Measurements from ENCODE around the gene APOBR. TPM values are rescaled to one million over a fixed set of nuclear protein-coding genes. Genes with fewer than 3 reads are reported as not detected.
"Not testable (repeated sequence)": the region's sequence is repeated elsewhere in the genome, so short reads cannot be mapped to it uniquely, and the experiment has no call there.

The APOBR gene
- total and polyA plus RNA-seq, 12 donors: 0.11 to 18.2 (median 2.5) TPM

DNA sequence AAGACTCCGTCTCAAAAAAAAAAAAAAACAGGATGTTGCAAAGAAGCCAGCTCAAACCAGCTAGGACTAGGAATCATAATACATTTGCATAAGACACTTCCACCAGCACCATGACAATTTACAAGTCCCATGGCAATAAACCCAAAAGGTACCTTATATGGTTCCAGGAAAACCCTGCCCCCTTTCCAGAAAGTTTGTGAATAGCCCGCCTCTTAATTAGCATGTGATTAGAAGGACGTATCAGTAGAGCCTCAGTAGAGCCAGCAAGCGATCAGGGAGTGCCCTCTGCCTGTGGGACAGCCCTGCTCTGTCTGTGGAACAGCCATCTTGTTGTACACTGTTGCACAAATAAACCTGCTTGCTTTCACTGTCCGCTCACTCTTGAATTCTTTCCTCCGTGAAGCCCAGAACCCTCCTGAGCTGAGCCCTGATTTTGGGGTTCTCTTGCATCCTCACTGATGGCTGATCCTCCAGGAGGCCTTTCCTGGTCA lies 30.3 kb downstream of the APOBR start:
- intact Hi-C loops (cut with DNase I): no loop called here
- TF ChIP-seq, protein P1, sequence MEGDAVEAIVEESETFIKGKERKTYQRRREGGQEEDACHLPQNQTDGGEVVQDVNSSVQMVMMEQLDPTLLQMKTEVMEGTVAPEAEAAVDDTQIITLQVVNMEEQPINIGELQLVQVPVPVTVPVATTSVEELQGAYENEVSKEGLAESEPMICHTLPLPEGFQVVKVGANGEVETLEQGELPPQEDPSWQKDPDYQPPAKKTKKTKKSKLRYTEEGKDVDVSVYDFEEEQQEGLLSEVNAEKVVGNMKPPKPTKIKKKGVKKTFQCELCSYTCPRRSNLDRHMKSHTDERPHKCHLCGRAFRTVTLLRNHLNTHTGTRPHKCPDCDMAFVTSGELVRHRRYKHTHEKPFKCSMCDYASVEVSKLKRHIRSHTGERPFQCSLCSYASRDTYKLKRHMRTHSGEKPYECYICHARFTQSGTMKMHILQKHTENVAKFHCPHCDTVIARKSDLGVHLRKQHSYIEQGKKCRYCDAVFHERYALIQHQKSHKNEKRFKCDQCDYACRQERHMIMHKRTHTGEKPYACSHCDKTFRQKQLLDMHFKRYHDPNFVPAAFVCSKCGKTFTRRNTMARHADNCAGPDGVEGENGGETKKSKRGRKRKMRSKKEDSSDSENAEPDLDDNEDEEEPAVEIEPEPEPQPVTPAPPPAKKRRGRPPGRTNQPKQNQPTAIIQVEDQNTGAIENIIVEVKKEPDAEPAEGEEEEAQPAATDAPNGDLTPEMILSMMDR (IDR thresholded peaks at IDR 0.05): no peak
- WGBS, 4 donors: 75 to 84% (median 80%) methylated on average over 3 to 6 of the region's 6 CpGs
- Histone ChIP-seq H3K9me3 (replicated peaks in 1 of 3) (no peaks in the 10 kb centered on the region), H3K27me3 (no peaks in the 10 kb centered on the region), H3K4me3 (no peak overlapping the region), H3K36me3 (replicated peaks in 1 of 2) (no peaks in the 10 kb centered on the region), H3K27ac (no peak overlapping the region), H3K4me1 (replicated peaks in 1 of 2) (peaks cover 11 to 26% of the 10 kb centered on the region in 2 donors)
- DNase-seq: no peak

DNA sequence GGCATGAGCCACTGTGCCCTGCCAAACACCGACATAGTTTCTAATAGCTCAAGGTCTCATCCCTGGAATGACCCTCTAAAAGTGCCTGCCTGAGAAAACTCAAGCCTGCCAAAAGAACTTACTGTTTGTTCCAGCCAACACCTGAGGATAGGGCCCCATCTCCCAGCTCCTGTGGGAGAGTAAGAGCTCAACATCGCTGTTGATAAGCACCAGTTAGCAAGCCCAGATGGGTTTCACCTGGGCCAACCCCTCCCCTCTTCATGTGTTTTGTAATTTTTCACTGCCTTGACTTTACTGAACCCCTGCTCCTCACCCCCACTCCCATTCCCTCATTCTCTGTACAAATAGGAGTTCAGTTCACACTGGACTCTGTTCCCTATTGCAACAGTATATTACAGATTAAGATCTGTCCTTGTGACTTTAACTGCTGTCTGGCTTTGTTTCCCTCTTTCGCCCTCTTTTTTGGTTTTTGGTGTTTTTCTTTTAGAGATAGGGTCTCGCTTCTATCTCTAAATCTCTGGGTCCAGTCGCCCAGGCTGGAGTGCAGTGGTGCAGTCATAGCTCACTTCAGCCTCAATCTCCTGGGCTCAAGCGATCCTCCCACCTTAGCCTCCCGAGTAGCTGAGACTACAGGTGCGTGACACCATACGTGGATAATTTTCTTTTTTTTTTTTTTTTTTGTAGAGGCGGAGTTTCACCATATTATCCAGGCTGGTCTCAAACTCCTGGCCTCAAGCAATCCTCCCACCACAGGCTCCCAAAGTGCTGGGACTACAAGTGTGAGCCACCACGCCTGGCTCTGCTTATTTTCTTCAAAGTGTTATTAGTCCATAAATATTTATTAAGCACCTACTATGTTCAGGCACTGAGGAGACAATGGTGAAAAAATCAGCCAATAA lies 32.0 kb downstream of the APOBR start:
- no peaks in the 10 kb centered on the region for H3K27me3 ChIP-seq
- WGBS, 4 donors: 79 to 82% (median 81%) methylated on average over 11 of the region's 11 CpGs
- no peaks in the 10 kb centered on the region for H3K36me3 ChIP-seq (replicated peaks in 1 of 2)
- no peak overlapping the region for H3K4me3 ChIP-seq
- peak overlapping the region in 2 of 5 donors; percentile 19 to 40 for H3K27ac ChIP-seq
- no peaks in the 10 kb centered on the region for H3K9me3 ChIP-seq (replicated peaks in 1 of 3)
- no peak for TF ChIP-seq POLR2A (IDR thresholded peaks at IDR 0.05)
- TF ChIP-seq, protein P1 (IDR thresholded peaks at IDR 0.05): no peak
- DNase-seq: no peak
- peaks cover 15 to 26% of the 10 kb centered on the region in 2 donors for H3K4me1 ChIP-seq (replicated peaks in 1 of 2)
- intact Hi-C loops (cut with DNase I): no loop called here

DNA sequence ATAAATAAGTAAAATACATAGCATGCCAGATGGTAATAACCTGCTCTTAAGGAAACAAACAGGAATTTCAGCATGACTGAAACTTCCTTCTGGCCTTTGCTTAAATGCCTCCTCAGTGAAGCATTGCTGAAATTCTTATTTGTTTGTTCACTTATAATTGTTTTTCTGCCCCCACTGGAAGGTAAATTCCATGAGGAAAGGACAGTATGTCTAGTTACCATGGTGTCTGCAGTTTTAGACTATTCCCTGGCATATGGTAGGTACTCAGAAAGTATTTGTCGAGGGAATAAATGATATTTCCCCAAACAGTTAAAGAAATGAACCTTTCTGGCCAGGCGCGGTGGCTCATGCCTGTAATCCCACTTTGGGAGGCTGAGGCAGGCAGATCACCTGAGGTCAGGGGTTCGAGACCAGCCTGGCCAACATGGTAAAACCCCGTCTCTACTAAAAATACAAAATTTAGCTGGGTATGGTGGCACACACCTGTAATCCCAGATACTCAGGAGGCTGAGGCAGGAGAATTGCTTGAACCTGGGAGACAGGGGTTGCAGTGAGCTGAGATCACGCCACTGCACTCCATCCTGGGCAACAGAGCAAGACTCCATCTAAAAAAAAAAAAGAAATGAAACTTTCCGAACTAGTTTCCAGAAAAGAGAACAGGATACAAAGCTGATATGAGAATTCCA lies 32.8 kb downstream of the APOBR start:
- H3K27me3 ChIP-seq; intact Hi-C loops (cut with DNase I); H3K9me3 ChIP-seq (replicated peaks in 1 of 3); DNase-seq; H3K36me3 ChIP-seq (replicated peaks in 1 of 2); H3K4me3 ChIP-seq; H3K27ac ChIP-seq: not testable (repeated sequence)
- H3K4me1 ChIP-seq (replicated peaks in 1 of 2): peaks cover 23 to 32% of the 10 kb centered on the region in 2 donors
- 91 to 95% (median 94%) methylated on average over 7 of the region's 7 CpGs for WGBS, 4 donors

DNA sequence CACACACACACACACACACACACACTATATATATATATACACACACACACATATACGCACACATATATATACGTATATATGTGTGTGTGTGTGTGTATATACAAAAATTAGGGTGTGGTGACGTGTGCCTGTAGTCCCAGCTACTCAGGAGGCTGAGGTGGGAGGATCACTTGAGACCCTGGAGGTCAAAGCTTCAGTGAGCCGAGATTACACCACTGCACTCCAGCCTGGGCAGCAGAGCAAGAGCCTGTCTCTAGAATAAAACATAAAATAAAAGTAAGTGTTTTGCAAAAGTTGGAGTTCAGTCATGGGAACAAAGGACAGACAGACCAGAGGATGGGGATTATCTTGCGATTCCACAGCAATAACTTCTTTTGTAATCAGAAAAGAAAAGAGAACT lies 33.5 kb downstream of the APOBR start:
- WGBS, 4 donors: 53 to 62% (median 58%) methylated on average over 5 of the region's 5 CpGs
- intact Hi-C loops (cut with DNase I): no loop called here
- H3K27me3 ChIP-seq: no peaks in the 10 kb centered on the region
- no peak for DNase-seq
- no peaks in the 10 kb centered on the region for H3K36me3 ChIP-seq (replicated peaks in 1 of 2)
- no peak overlapping the region for H3K4me3 ChIP-seq
- TF ChIP-seq, protein P1 (IDR thresholded peaks at IDR 0.05): no peak
- TF ChIP-seq POLR2A (IDR thresholded peaks at IDR 0.05): no peak
- H3K27ac ChIP-seq: peak overlapping the region in 4 of 5 donors; percentile 2 to 67 (median 59)
- H3K9me3 ChIP-seq (replicated peaks in 1 of 3): no peaks in the 10 kb centered on the region
- peaks cover 27 to 33% of the 10 kb centered on the region in 2 donors for H3K4me1 ChIP-seq (replicated peaks in 1 of 2)

All from adrenal gland (tissue), 12 donors.